Choroid plexus epithelial cell (primary cell): ENCODE results near the gene PPM1L.

ENCODE experiments used
- DNase-seq: peaks from one replicate; pipeline ENCODE4 v3.0.0-alpha.2; 2010; ENCODE audit warnings: low read depth
- H3K4me3 ChIP-seq: 2 replicates; pipeline ENCODE4 v1.5.1; 2011; ENCODE audit warnings: low read depth, mild to moderate bottlenecking, control low read depth, low read length, moderate library complexity
- CTCF ChIP-seq: conservative IDR thresholded peaks from 2 replicates; pipeline ENCODE4 v1.5.1; 2011; ENCODE audit warnings: low read depth, mild to moderate bottlenecking, control low read depth, inconsistent platforms, low read length, moderate library complexity

Gene PPM1L

GRCh38 chr3:160883373-160883772 lies 127.3 kb downstream of the PPM1L start:
- TF ChIP-seq CTCF = no peak
- no peak for DNase-seq
- no peak overlapping the region for H3K4me3 ChIP-seq

- peak; percentile 87 for DNase-seq
- peak; percentile 17 for TF ChIP-seq CTCF
- no peak overlapping the region for H3K4me3 ChIP-seq
These were observed 129.8 kb downstream of the PPM1L start for GRCh38 chr3:160885791-160886286.

GRCh38 chr3:160886421-160886820 lies 130.4 kb downstream of the PPM1L start:
- DNase-seq = no peak
- TF ChIP-seq CTCF = no peak
- no peak overlapping the region for H3K4me3 ChIP-seq

GRCh38 chr3:160893207-160893606 lies 137.2 kb downstream of the PPM1L start:
- TF ChIP-seq CTCF = no peak
- H3K4me3 ChIP-seq = no peak overlapping the region
- no peak for DNase-seq

GRCh38 chr3:160904691-160905090 lies 148.7 kb downstream of the PPM1L start:
- no peak overlapping the region for H3K4me3 ChIP-seq
- DNase-seq = no peak
- no peak for TF ChIP-seq CTCF

- no peak for DNase-seq
- no peak for TF ChIP-seq CTCF
These were observed 150.6 kb downstream of the PPM1L start for GRCh38 chr3:160906646-160907045.

GRCh38 chr3:160909917-160910316 lies 153.9 kb downstream of the PPM1L start:
- no peak overlapping the region for H3K4me3 ChIP-seq
- TF ChIP-seq CTCF = no peak
- DNase-seq = no peak

More at GRCh38 chr3:160906646-160907045, 150.6 kb downstream of the PPM1L start:
- no peak overlapping the region for H3K4me3 ChIP-seq
